Smooth muscle cell of the umbilical artery (primary cell): ENCODE results near the gene NTMT1. TPM values are rescaled to one million over a fixed set of nuclear protein-coding genes. Genes with fewer than 3 reads are reported as not detected.

Experiments used
- total RNA-seq: library from RNA; depleted of rRNA; stranded (reverse); fragments of >200 nt; gene quantifications from 2 replicates; pipeline ENCODE4 v1.2.3, GENCODE V29; 2014

The NTMT1 gene
- 28.7 and 31.5 TPM in 2 replicates for total RNA-seq

GRCh38 chr9:129626079-129626624, at the start of gene NTMT1:
Gene NTMT1, plus strand, starts transcription at chr9:129626163. Its CDS starts 6,541 bp downstream, at chr9:129632704.

GRCh38 chr9:129620669-129621295, 5.2 kb upstream of the NTMT1 start, which contains the start of gene C9orf50:
Gene C9orf50, minus strand, starts transcription at chr9:129621101. Its CDS starts 527 bp downstream, at chr9:129620574.

DNA sequence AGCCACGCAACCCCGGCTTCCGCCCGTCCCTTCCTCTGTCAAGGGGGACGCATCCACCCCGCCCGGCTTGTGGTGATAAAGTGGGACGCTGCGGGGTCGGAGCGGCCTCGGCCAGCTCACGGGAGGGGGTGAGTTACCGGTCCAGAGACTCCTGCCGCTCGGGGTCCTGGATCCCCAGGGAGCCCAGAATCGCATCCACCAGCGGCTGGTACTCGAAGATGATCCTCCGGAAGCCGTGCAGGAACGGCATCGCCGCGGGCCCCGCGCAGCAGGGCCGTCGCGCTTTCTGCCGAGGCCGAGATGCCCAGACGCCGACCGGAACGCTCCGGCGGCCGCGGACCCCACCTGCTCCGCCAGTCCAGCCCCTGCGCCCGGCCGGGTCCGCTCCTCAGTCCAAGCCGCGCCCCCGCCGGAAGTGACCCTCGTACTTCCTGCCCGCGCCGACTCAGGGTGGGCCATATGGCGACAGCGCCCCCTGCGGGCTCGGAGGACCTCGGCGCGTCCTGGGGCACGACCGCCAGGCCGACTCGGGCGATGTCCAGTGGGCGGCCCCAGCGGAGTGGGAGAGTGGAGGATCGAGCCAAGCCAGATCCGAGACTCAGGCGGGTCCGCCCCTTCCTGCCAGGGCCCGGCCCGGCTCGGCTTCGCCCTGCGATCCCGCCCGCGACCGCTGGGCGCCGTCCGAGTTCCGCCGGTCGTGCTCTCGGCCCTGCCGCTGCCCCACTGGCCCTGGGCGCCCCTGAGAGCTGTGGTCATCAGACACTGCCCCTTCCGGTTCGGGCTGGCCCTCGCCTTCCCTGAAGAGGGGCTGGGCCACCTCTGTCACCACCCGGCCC, 16.0 kb downstream of the NTMT1 start, which contains the start of gene ASB6:
Gene ASB6 (minus strand): TSS at position 402 of the 836 bp plus-strand sequence. CDS start 152 bp downstream, at position 250.

GRCh38 chr9:129665389-129665775, 39.4 kb downstream of the NTMT1 start, which contains the start of gene PRRX2:
Gene PRRX2, plus strand, starts transcription at chr9:129665647. Its CDS starts 221 bp downstream, at chr9:129665868.

Other genes starting within 250 kb of the NTMT1 start
- gene C9orf50, start 5.1 kb upstream of the NTMT1 start, total RNA-seq = not detected in 2 replicates
- 13.1 and 19.0 TPM in 2 replicates for gene ASB6, start 16.0 kb downstream of the NTMT1 start, total RNA-seq
- 0.14 and 0.59 TPM in 2 replicates for gene PRRX2, start 39.5 kb downstream of the NTMT1 start, total RNA-seq
- 6.3 and 162 TPM in 2 replicates for gene PTGES, start 126.9 kb downstream of the NTMT1 start, total RNA-seq
- gene TOR1B, start 177.0 kb downstream of the NTMT1 start, total RNA-seq = 58.1 and 58.2 TPM in 2 replicates
- 52.2 and 54.9 TPM in 2 replicates for gene TOR1A, start 198.0 kb downstream of the NTMT1 start, total RNA-seq
- 41.9 and 60.7 TPM in 2 replicates for gene C9orf78, start 209.1 kb downstream of the NTMT1 start, total RNA-seq
- 11.3 and 17.7 TPM in 2 replicates for gene USP20, start 209.3 kb downstream of the NTMT1 start, total RNA-seq